Measurements from ENCODE around the gene TICRR.

- TF ChIP-seq CTCF (IDR thresholded peaks at IDR 0.05 in 4 of 5, conservative IDR thresholded peaks at IDR 0.05 in 1 of 5) (no peak), POLR2A (IDR thresholded peaks at IDR 0.05) (no peak)
Measured at GRCh38 chr15:89667706-89667960, 92.4 kb downstream of the TICRR start.
